GM12892 (cell line): ENCODE measurements around the gene OPRL1.

Experiments used
- DNase-seq: peaks from one replicate; pipeline ENCODE4 v3.0.0; 2011; ENCODE audit not compliant: insufficient read length
- FAIRE-seq: peaks from 2 replicates; lab custom pipeline; 2011; peaks lifted over from hg19 to GRCh38; lab: Jason Lieb, UNC
- POLR2A ChIP-seq: IDR thresholded peaks from 2 replicates; pipeline ENCODE4 v1.6.1; 2011; ENCODE audit warnings: low read depth, low read length, control low read depth
- POLR2AphosphoS5 ChIP-seq: IDR thresholded peaks from 2 replicates; pipeline ENCODE4 v1.6.1; 2011; ENCODE audit warnings: low read depth, low read length, control low read depth
- TAF1 ChIP-seq: IDR thresholded peaks from 2 replicates; pipeline ENCODE4 v1.6.1; 2011; ENCODE audit warnings: low read depth, mild to moderate bottlenecking, control low read depth, low read length, borderline replicate concordance

OPRL1 gene

GRCh38 chr20:64140061-64140931, 60.4 kb downstream of the OPRL1 start:
- TF ChIP-seq TAF1 (no peak), POLR2AphosphoS5 (no peak), POLR2A (no peak)
- DNase-seq (no peak), FAIRE-seq (no peak)

DNA sequence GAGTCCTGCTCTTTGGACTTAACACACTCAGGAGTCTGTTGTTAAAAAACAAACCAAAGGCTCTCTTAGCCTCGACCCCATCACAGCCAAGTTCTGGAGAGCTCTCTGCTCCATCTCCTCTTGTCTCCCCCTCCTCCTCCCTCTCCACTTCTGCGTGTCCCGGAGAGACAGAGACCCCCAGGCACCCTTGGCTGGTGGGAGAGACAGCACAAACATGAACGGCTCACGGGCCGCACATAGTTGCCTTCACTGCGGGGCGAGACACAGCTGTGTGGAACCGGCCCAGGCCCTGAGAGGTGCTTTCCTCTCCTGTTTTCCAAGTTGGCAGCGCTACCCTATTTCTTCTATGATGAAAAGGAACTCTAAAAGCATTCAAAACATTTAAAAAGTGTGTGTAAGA, 61.1 kb downstream of the OPRL1 start:
- FAIRE-seq = no peak
- no peak for DNase-seq
- TF ChIP-seq POLR2AphosphoS5 (no peak), TAF1 (no peak), POLR2A (no peak)

GRCh38 chr20:64142590-64142989, 62.7 kb downstream of the OPRL1 start:
- no peak for DNase-seq
- no peak for TF ChIP-seq POLR2AphosphoS5
- no peak for TF ChIP-seq TAF1
- no peak for TF ChIP-seq POLR2A

DNA sequence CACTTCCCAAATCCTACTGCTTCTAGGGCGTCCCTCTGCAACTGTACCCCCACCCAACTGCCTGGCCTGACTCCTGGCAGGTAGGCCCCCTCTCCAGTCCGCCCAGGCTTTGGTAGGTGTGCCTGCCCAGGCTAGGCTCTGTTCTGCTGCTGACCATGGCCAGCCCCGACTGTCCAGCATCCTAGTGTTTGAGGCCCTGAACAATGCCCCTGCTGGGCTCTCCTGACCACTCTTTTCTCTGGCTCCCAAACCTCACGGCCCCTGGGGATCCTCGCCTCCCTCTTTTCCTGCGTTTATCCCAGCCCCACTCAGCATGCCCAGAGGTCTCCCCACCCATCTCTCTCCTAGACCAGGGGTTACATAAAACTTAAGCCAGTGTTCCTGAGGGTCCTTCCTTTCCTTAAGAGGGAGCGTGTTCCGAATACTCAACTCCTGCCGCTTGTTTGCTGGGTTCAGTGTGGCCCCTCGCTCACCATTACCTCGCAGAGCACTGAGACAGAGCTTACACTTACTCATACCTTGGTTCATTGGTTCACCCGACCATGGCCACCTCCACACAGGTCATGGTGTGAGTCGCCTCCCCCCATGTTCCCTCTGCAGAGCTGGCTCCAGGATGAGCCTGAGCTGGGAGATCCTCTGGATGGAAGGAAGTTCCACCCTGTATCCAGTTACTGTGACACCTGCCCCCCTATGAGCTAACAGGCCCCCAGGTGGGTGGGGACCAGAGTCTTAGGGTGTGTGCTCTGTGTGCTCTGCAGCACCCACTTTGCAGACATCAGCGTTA, 63.3 kb downstream of the OPRL1 start:
- TF ChIP-seq TAF1 (no peak), POLR2AphosphoS5 (no peak), POLR2A (no peak)
- no peak for FAIRE-seq
- no peak for DNase-seq

More at GRCh38 chr20:64142590-64142989, 62.7 kb downstream of the OPRL1 start:
- FAIRE-seq = no peak

DNA sequence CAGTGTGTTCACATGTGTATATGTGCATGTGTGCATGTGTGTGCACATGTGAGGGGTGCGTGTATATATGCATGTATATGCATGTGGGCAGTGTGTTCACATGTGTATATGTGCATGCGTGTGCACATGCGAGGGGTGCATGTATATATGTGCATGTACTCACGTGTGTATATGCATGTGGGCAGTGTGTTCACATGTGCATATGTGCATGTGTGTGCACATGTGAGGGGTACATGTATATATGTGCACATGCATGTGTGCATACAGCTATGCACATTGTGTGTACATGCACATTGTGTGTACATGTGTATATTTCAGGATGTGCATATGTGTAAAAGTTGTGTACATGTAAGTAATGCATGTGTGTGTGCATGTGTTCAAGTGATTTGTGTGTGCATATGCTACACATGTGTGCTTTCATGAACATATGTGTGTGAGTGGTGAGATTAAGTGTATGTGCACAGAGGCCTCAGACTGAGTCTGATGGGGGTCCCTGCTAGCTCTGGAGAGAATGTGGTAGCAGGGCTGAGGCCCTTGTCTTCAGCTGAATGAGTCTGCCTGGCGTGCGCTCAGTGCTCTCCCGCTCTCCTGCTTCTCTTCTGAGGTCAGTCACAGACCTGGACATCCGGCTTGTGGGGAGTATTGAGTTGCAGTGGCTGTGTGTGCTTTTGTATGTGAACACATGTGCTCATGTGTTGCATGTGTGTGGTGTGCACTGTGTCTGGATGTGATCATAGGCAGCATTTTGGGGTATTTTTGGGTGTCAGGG, 64.4 kb downstream of the OPRL1 start:
- TF ChIP-seq POLR2A (no peak), TAF1 (no peak), POLR2AphosphoS5 (no peak)
- no peak for DNase-seq
- no peak for FAIRE-seq

DNA sequence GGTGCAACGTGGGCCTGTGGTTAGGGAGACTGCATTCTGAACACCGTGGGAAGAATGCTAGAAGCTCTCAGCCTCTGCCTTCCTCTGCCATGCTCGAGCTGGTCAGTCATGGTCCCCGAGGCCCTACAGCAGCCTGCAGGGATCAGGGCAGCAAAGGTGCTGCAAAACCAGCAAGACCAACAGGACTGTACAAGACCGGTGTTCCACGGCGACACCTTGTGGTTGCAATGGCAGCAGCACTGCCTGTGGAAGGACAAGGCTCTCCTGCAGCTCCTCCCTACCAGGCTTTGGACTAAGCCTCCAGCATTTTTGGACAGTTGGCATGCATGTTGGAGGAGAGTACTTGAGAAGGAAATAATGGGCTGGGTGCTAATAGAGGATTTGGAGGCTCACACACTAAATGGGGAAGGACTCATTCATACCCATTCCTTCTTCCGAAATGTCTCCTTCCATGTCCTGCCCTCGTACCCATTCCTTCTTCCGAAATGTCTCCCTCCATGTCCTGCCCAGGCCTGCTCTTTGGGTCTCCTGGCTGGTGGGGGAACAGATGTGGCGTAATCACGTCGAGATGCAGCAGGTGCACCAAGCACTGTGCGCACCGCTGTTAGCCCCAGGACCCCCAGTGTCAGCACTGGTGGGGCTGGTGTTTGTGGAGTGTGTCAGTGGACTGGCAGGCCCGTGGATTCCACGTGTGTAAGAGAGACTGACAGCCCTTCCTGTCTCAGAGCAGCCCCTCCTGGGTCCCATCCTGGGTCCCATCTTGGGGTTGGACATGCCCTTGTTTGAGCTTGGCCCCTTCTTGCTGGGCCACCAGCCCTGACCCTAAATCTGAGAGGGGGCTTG, 65.8 kb downstream of the OPRL1 start:
- no peak for FAIRE-seq

GRCh38 chr20:64146301-64146935, 66.5 kb downstream of the OPRL1 start:
- DNase-seq (no peak), FAIRE-seq (no peak)
- TF ChIP-seq POLR2AphosphoS5 (no peak), POLR2A (no peak), TAF1 (no peak)

More for the DNA sequence above, 65.8 kb downstream of the OPRL1 start:
- no peak for DNase-seq
- TF ChIP-seq POLR2AphosphoS5 (no peak), POLR2A (no peak), TAF1 (no peak)

- DNase-seq (no peak), FAIRE-seq (no peak)
- TF ChIP-seq TAF1 = no peak
- TF ChIP-seq POLR2AphosphoS5 = no peak
- no peak for TF ChIP-seq POLR2A
Measured at GRCh38 chr20:64146936-64147477, 67.1 kb downstream of the OPRL1 start.

DNA sequence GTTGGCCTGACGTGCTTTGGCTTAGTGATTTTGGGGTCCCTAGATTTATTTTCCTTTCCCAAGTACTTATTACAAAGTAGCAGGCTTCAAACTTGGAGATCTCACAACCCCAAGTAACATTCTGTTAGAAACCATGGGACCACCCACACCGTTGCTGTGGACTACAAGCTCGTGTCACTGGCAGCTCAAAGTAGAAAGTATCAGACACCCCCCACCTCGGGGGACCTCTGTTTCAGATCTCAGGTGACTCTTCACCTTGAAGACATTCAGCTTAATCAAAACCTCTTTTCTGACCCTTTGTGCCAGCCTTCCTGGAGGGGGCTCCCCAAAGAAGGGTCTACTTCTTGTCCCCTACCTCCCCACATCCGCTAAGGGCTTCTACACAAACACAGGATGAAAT, 68.7 kb downstream of the OPRL1 start:
- DNase-seq (no peak), FAIRE-seq (no peak)
- TF ChIP-seq POLR2AphosphoS5 (no peak), TAF1 (no peak), POLR2A (no peak)

- TF ChIP-seq POLR2A (no peak), TAF1 (no peak), POLR2AphosphoS5 (no peak)
- FAIRE-seq = no peak
- DNase-seq = no peak
Measured at GRCh38 chr20:64149141-64149540, 69.3 kb downstream of the OPRL1 start.
